NCI-H345 (cell line): ENCODE measurements around the gene RPL18A.
"Not testable (repeated sequence)": the region's sequence is repeated elsewhere in the genome, so short reads cannot be mapped to it uniquely, and the experiment has no call there.

ENCODE experiments used
- DNase-seq: peaks from one replicate; lab custom pipeline; 2025; lab: John Stamatoyannopoulos, UW

RPL18A gene

GRCh38 chr19:17866964-17867486 lies 7.3 kb downstream of the RPL18A start:
- DNase-seq, result no peak

- no peak for DNase-seq
Observed at GRCh38 chr19:17868669-17869068, 9.0 kb downstream of the RPL18A start.

GRCh38 chr19:17869114-17869608 lies 9.5 kb downstream of the RPL18A start:
- no peak for DNase-seq

- no peak for DNase-seq
Observed at GRCh38 chr19:17871032-17871877, 11.5 kb downstream of the RPL18A start.

GRCh38 chr19:17871878-17872250 lies 12.2 kb downstream of the RPL18A start, which contains the start of gene SLC5A5:
Gene SLC5A5 (plus strand): TSS chr19:17871945. CDS start chr19:17872320, 375 bp downstream.
- DNase-seq, result no peak

- no peak for DNase-seq
Observed at GRCh38 chr19:17872251-17873001, 12.7 kb downstream of the RPL18A start.

- peak; percentile 45 for DNase-seq
Observed at GRCh38 chr19:17873786-17874757, 14.4 kb downstream of the RPL18A start.

GRCh38 chr19:17874758-17875135 lies 15.0 kb downstream of the RPL18A start:
- no peak for DNase-seq

- DNase-seq, result no peak
Observed at GRCh38 chr19:17877696-17878095, 18.0 kb downstream of the RPL18A start.

- DNase-seq, result no peak
Observed at GRCh38 chr19:17879466-17879865, 19.8 kb downstream of the RPL18A start.

- no peak for DNase-seq
Observed at GRCh38 chr19:17881701-17882100, 22.0 kb downstream of the RPL18A start.

GRCh38 chr19:17883627-17884410 lies 24.1 kb downstream of the RPL18A start:
- no peak for DNase-seq

- no peak for DNase-seq
Observed at GRCh38 chr19:17886515-17886914, 26.8 kb downstream of the RPL18A start.

- DNase-seq, result not testable (repeated sequence)
Observed at GRCh38 chr19:17887221-17887620, 27.5 kb downstream of the RPL18A start.

- no peak for DNase-seq
Observed at GRCh38 chr19:17888260-17888659, 28.6 kb downstream of the RPL18A start.

GRCh38 chr19:17889609-17890214 lies 30.0 kb downstream of the RPL18A start:
- no peak for DNase-seq

- DNase-seq, result no peak
Observed at GRCh38 chr19:17893766-17894165, 34.1 kb downstream of the RPL18A start.

- no peak for DNase-seq
Observed at GRCh38 chr19:17902701-17903100, 43.0 kb downstream of the RPL18A start.

GRCh38 chr19:17908244-17908643 lies 48.5 kb downstream of the RPL18A start:
- no peak for DNase-seq

GRCh38 chr19:17909003-17909732 lies 49.5 kb downstream of the RPL18A start:
- no peak for DNase-seq
